ENCODE measurements around the gene TENM4.
A peak's percentile ranks its signal among the peaks of the same experiment; 100 is the strongest.

The TENM4 gene

GRCh38 chr11:78720281-78720989 lies 720.4 kb downstream of the TENM4 start:
- no peaks in the 10 kb centered on the region for H3K9me3 ChIP-seq
- H3K27me3 ChIP-seq, result no peaks in the 10 kb centered on the region
- intact Hi-C loops (cut with DNase I; ENCODE audit: low total_unique reads), result no loop called here
- no peak for DNase-seq
- no peaks in the 10 kb centered on the region for H3K4me1 ChIP-seq
- no peak overlapping the region for H3K27ac ChIP-seq
- peaks cover 0 to 9% (median 0%) of the 10 kb centered on the region in 3 donors for H3K36me3 ChIP-seq
- H3K4me3 ChIP-seq, result no peak overlapping the region
- TF ChIP-seq, protein P1, sequence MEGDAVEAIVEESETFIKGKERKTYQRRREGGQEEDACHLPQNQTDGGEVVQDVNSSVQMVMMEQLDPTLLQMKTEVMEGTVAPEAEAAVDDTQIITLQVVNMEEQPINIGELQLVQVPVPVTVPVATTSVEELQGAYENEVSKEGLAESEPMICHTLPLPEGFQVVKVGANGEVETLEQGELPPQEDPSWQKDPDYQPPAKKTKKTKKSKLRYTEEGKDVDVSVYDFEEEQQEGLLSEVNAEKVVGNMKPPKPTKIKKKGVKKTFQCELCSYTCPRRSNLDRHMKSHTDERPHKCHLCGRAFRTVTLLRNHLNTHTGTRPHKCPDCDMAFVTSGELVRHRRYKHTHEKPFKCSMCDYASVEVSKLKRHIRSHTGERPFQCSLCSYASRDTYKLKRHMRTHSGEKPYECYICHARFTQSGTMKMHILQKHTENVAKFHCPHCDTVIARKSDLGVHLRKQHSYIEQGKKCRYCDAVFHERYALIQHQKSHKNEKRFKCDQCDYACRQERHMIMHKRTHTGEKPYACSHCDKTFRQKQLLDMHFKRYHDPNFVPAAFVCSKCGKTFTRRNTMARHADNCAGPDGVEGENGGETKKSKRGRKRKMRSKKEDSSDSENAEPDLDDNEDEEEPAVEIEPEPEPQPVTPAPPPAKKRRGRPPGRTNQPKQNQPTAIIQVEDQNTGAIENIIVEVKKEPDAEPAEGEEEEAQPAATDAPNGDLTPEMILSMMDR (IDR thresholded peaks at IDR 0.05), result no peak

DNA sequence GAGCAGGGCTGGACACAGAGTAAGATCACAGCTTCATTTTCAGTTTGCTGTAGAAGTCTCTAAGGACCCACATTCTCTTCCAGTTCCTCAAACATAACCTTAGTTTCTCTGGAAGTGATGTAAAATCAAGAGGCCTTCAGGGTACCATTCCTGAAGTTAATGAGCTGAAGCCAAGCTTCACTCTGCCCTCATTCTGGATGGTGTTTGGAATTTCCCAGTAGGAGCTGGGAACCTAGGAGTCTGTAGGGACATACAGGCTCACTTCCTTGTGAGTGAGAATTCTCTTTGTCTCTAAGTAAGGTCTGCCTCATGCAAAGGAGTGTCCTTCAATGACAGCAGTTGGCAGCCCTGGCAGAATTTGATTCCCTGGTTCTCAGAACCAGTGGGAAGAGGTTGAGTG lies 723.8 kb downstream of the TENM4 start:
- DNase-seq, result no peak
- H3K27ac ChIP-seq, result no peak overlapping the region
- H3K4me3 ChIP-seq, result no peak overlapping the region
- TF ChIP-seq, protein P1 (IDR thresholded peaks at IDR 0.05), result no peak
- no peaks in the 10 kb centered on the region for H3K9me3 ChIP-seq
- intact Hi-C loops (cut with DNase I; ENCODE audit: low total_unique reads), result no loop called here
- H3K4me1 ChIP-seq, result no peaks in the 10 kb centered on the region
- no peaks in the 10 kb centered on the region for H3K27me3 ChIP-seq
- peaks cover 0 to 3% (median 0%) of the 10 kb centered on the region in 3 donors for H3K36me3 ChIP-seq

DNA sequence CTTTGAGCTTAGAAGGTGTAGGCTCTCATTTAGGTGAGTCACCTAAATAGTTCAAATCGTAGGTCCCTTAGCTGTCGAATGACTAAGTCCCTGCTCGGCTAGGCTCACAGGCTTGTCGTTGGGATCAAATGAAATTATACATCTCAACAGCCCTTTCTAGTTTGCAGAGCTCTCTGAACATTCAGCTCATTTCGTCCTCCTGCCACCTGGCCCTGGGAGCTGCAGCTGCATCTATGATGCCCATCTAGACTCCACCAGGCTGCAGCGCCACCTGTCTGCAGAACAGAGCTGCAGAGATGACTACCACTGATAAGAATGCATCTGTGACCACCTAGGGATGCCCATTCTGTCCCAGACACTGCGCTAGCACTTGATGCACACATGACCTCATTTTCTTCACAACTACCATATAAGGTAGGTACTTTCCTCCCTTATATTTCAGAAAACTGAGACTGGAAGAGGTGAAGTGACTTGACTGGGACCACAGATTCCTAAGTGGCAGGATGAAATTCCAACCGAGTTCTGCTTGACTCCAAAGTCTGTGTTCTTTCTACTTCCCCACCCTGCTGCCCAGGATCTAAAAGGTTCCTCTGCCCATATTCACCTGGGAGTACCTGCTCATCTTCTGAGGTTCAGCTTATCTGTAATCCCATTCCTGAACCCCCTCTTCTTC lies 725.1 kb downstream of the TENM4 start:
- H3K27ac ChIP-seq, result no peak overlapping the region
- no peak overlapping the region for H3K4me3 ChIP-seq
- H3K27me3 ChIP-seq, result no peaks in the 10 kb centered on the region
- no peaks in the 10 kb centered on the region for H3K9me3 ChIP-seq
- no peaks in the 10 kb centered on the region for H3K36me3 ChIP-seq
- TF ChIP-seq, protein P1 (IDR thresholded peaks at IDR 0.05), result peak; percentile 77 to 79
- H3K4me1 ChIP-seq, result no peaks in the 10 kb centered on the region
- intact Hi-C loops (cut with DNase I; ENCODE audit: low total_unique reads), result loop anchor here (2.0 kb wide), 1 partner anchor 71 kb away; no protein-coding TSS in a partner anchor
- DNase-seq, result peak; percentile 38 to 73

GRCh38 chr11:78714539-78714938 lies 726.3 kb downstream of the TENM4 start:
- intact Hi-C loops (cut with DNase I; ENCODE audit: low total_unique reads), result loop anchor here (2.0 kb wide), 1 partner anchor 70 kb away; no protein-coding TSS in a partner anchor
- Histone ChIP-seq H3K36me3 (no peaks in the 10 kb centered on the region), H3K4me1 (no peaks in the 10 kb centered on the region), H3K27ac (no peak overlapping the region), H3K27me3 (no peaks in the 10 kb centered on the region), H3K4me3 (no peak overlapping the region), H3K9me3 (no peaks in the 10 kb centered on the region)
- TF ChIP-seq, protein P1 (IDR thresholded peaks at IDR 0.05), result no peak
- no peak for DNase-seq

GRCh38 chr11:78711735-78712134 lies 729.1 kb downstream of the TENM4 start:
- Histone ChIP-seq H3K36me3 (no peaks in the 10 kb centered on the region), H3K27me3 (no peaks in the 10 kb centered on the region), H3K9me3 (no peaks in the 10 kb centered on the region), H3K4me3 (no peak overlapping the region), H3K27ac (no peak overlapping the region), H3K4me1 (no peaks in the 10 kb centered on the region)
- TF ChIP-seq, protein P1 (IDR thresholded peaks at IDR 0.05), result no peak
- DNase-seq, result no peak
- intact Hi-C loops (cut with DNase I; ENCODE audit: low total_unique reads), result no loop called here
